GM19193 (cell line): ENCODE data around the gene KCNN3.

Source experiments
- POLR2A ChIP-seq: IDR thresholded peaks from 4 replicates; pipeline ENCODE4 v1.6.1; 2011; ENCODE audit not compliant: insufficient read depth, insufficient read length; ENCODE audit errors: extremely low read depth

KCNN3 gene

GRCh38 chr1:154870115-154870571 is at the start of gene KCNN3:
Gene KCNN3, minus strand, starts transcription at chr1:154870281. Its CDS starts 317 bp downstream, at chr1:154869964.
- peak; percentile 93 for TF ChIP-seq POLR2A

GRCh38 chr1:154913273-154913672 is 43.2 kb upstream of the KCNN3 start:
- no peak for TF ChIP-seq POLR2A

- no peak for TF ChIP-seq POLR2A
These were observed 42.7 kb upstream of the KCNN3 start for GRCh38 chr1:154912755-154913154.

GRCh38 chr1:154911691-154912550 is 41.8 kb upstream of the KCNN3 start:
- no peak for TF ChIP-seq POLR2A

GRCh38 chr1:154910851-154911250 is 40.8 kb upstream of the KCNN3 start:
- no peak for TF ChIP-seq POLR2A

- no peak for TF ChIP-seq POLR2A
These were observed 38.9 kb upstream of the KCNN3 start for GRCh38 chr1:154908937-154909336.

GRCh38 chr1:154906621-154907081 is 36.6 kb upstream of the KCNN3 start:
- no peak for TF ChIP-seq POLR2A

- TF ChIP-seq POLR2A: no peak
These were observed 33.0 kb upstream of the KCNN3 start for GRCh38 chr1:154902938-154903566.

- TF ChIP-seq POLR2A: no peak
These were observed 31.5 kb upstream of the KCNN3 start for GRCh38 chr1:154901591-154901990.

- no peak for TF ChIP-seq POLR2A
These were observed 29.0 kb upstream of the KCNN3 start for GRCh38 chr1:154899041-154899440.

GRCh38 chr1:154896771-154897286 is 26.7 kb upstream of the KCNN3 start:
- no peak for TF ChIP-seq POLR2A

- no peak for TF ChIP-seq POLR2A
These were observed 25.7 kb upstream of the KCNN3 start for GRCh38 chr1:154895798-154896197.

- TF ChIP-seq POLR2A: no peak
These were observed 21.4 kb upstream of the KCNN3 start for GRCh38 chr1:154891452-154891851.

GRCh38 chr1:154888757-154889156 is 18.7 kb upstream of the KCNN3 start:
- TF ChIP-seq POLR2A: no peak

- no peak for TF ChIP-seq POLR2A
These were observed 16.4 kb upstream of the KCNN3 start for GRCh38 chr1:154886281-154887015.
